Measurements from ENCODE around the gene SLC44A4.

DNA sequence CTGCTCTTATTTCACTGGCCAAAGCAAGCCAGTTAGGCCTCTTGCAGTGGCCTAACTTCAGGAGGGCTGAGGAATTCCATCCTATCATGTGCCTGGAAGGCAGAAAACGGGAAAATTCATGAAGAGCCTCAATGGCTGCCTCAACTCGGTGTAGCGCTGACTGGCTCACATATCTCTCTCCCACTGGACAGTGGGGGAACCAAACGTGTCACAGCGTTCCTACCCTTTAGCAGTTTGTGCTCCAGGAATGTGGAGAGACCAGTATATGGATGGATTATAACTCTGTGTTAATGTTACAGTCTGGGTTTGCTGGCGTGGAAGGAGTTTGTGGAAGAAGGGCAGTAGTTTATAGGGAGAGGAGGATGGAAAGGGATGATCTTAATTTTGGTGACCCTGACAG is 37.0 kb upstream of the SLC44A4 start:
- TF ChIP-seq POLR2AphosphoS5 (IDR thresholded peaks at IDR 0.05; ENCODE audit: low read depth, low read length) (no peak), SIN3A (IDR thresholded peaks at IDR 0.05; ENCODE audit: borderline replicate concordance, low read depth, low read length) (no peak)
- TF ChIP-seq, protein P1, sequence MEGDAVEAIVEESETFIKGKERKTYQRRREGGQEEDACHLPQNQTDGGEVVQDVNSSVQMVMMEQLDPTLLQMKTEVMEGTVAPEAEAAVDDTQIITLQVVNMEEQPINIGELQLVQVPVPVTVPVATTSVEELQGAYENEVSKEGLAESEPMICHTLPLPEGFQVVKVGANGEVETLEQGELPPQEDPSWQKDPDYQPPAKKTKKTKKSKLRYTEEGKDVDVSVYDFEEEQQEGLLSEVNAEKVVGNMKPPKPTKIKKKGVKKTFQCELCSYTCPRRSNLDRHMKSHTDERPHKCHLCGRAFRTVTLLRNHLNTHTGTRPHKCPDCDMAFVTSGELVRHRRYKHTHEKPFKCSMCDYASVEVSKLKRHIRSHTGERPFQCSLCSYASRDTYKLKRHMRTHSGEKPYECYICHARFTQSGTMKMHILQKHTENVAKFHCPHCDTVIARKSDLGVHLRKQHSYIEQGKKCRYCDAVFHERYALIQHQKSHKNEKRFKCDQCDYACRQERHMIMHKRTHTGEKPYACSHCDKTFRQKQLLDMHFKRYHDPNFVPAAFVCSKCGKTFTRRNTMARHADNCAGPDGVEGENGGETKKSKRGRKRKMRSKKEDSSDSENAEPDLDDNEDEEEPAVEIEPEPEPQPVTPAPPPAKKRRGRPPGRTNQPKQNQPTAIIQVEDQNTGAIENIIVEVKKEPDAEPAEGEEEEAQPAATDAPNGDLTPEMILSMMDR (IDR thresholded peaks at IDR 0.05): no peak
- TF ChIP-seq, protein P2, sequence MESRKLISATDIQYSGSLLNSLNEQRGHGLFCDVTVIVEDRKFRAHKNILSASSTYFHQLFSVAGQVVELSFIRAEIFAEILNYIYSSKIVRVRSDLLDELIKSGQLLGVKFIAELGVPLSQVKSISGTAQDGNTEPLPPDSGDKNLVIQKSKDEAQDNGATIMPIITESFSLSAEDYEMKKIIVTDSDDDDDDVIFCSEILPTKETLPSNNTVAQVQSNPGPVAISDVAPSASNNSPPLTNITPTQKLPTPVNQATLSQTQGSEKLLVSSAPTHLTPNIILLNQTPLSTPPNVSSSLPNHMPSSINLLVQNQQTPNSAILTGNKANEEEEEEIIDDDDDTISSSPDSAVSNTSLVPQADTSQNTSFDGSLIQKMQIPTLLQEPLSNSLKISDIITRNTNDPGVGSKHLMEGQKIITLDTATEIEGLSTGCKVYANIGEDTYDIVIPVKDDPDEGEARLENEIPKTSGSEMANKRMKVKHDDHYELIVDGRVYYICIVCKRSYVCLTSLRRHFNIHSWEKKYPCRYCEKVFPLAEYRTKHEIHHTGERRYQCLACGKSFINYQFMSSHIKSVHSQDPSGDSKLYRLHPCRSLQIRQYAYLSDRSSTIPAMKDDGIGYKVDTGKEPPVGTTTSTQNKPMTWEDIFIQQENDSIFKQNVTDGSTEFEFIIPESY (IDR thresholded peaks at IDR 0.05; ENCODE audit: borderline replicate concordance, low read depth): no peak
